ENCODE measurements around the gene SH2D3A. TPM values are rescaled to one million over a fixed set of nuclear protein-coding genes. Genes with fewer than 3 reads are reported as not detected.

Gene SH2D3A
- not detected in 2 replicates for total RNA-seq

GRCh38 chr19:6767357-6768235 lies at the start of gene SH2D3A:
TSS of gene SH2D3A (minus strand) at chr19:6767435. CDS start at chr19:6763748, 3,687 bp downstream.

DNA sequence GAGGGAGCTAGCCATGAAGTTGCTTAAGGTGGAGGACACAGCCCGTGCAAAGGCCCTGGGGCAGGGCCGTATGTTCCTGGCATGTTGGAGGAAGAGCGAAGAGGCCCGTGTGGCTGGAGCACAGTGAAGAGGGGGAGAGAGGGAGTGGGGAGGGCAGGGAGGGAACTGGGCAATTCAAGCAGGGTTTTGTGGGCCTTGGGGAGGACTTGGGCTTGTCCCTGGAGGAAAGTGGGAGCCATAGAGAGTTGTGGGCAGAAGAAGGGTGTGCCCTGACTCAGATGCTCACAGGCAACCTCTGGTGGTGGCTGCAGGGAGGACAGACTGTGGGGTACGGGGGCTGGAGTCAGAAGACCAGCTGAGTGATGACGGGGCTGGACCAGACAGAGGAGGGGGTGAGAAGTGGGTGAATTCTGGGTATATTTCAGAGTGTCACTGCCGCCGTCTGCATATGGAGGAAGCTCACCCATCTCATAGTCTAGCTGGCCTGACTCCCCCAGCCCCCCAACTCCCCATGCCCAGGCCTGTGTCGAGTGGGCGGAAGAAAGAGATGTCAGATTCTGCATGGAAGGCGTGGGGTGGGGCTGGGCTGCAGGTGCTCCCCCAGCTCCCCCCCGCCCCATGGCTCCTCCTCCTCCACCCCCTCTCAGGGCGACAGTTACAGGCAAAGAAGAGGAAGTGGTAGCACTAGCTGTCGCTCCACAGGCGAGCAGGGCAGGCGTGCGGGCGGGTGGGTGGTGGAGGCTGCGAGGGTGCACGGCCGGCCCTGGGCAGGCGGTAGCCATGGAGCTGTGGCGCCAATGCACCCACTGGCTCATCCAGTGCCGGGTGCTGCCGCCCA lies 5.0 kb upstream of the SH2D3A start, which contains the start of gene VAV1:
Gene VAV1, plus strand, starts transcription at position 681 of the 838 bp plus-strand sequence. Its CDS starts 100 bp downstream, at position 781.

DNA sequence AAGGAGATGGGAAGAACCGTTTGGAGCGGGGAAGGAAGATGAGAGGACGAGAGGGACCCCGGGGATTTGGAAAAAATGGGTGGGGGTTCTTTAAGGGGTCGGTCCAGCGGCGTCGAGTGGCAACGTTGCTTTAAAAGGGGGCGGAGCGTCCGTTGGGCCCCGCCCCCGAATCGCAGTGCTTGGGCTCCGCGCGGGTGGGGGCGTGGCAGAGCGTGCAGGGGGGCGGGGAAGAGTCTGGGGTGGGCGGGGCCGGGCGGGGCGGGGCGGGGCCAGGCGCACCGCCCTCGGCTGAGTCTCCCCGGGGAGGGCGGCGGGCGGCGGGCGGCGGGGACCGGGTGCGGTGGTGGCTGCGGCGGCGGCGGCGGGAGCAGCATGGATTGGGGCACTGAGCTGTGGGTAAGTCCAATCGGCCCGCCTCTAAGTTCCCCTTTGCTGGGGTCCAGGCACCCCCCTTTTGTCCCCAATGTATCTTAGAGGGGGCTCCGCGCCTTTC lies 27.8 kb downstream of the SH2D3A start, which contains the start of gene TRIP10:
Gene TRIP10, plus strand, starts transcription at position 291 of the 493 bp plus-strand sequence. Its CDS starts 82 bp downstream, at position 373.

GRCh38 chr19:6737284-6737872 lies 29.9 kb downstream of the SH2D3A start, which contains the start of gene GPR108:
TSS of gene GPR108 (minus strand) at chr19:6737580. CDS start at chr19:6737576, 4 bp downstream.

GRCh38 chr19:6720369-6721137 lies 46.7 kb downstream of the SH2D3A start, which contains the start of gene C3:
TSS of gene C3 (minus strand) at chr19:6720650. CDS start at chr19:6720589, 61 bp downstream.

Other genes starting within 250 kb of the SH2D3A start
- 1.5 and 2.3 TPM in 2 replicates for gene TNFSF9, start 236.4 kb downstream of the SH2D3A start, total RNA-seq
- gene CD70, start 176.3 kb downstream of the SH2D3A start, total RNA-seq = 0.59 and 1.5 TPM in 2 replicates
- not detected in 2 replicates for gene TNFSF14, start 97.3 kb downstream of the SH2D3A start, total RNA-seq
- gene C3, start 46.8 kb downstream of the SH2D3A start, total RNA-seq = 3.1 and 19.1 TPM in 2 replicates
- gene GPR108, start 29.9 kb downstream of the SH2D3A start, total RNA-seq = 41.5 and 42.8 TPM in 2 replicates
- gene TRIP10, start 27.8 kb downstream of the SH2D3A start, total RNA-seq = 34.5 and 38.1 TPM in 2 replicates
- not detected in 2 replicates for gene VAV1, start 5.3 kb upstream of the SH2D3A start, total RNA-seq
- gene ADGRE1, start 120.1 kb upstream of the SH2D3A start, total RNA-seq = not detected in 2 replicates

Measured in subcutaneous preadipocyte (primary cell).